HG03378 (cell line): ENCODE measurements around the gene CHP2.
"Not testable (repeated sequence)": the region's sequence is repeated elsewhere in the genome, so short reads cannot be mapped to it uniquely, and the experiment has no call there.

Experiments used
- ATAC-seq: cut with Tn5 transposase; IDR thresholded peaks from one replicate; pipeline ENCODE4 v1.9.1; 2021; ENCODE audit warnings: mild to moderate bottlenecking, moderate library complexity; ENCODE audit not compliant: unreplicated experiment

Gene CHP2

DNA sequence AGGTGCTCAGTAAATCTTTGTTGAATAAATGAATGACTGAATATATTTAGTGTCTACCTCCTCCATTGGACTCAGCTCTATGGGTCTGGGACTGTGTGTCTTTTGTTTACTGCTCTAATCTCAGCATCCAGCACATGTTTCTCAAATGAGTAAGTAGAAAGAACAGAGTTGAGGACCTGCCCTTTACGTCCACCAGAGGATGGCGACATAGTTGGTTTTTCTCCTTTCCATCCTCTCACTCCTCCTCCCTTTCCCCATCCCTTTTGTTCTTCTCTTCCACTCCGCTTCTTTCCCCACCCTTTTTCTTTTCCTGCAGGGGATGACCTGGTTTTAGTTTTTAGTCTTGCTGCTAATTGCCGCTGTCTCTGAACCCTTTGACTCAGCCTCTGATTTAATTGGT, 12.1 kb upstream of the CHP2 start:
- ATAC-seq, result no peak

GRCh38 chr16:23745263-23745662, 9.6 kb upstream of the CHP2 start:
- ATAC-seq, result no peak

DNA sequence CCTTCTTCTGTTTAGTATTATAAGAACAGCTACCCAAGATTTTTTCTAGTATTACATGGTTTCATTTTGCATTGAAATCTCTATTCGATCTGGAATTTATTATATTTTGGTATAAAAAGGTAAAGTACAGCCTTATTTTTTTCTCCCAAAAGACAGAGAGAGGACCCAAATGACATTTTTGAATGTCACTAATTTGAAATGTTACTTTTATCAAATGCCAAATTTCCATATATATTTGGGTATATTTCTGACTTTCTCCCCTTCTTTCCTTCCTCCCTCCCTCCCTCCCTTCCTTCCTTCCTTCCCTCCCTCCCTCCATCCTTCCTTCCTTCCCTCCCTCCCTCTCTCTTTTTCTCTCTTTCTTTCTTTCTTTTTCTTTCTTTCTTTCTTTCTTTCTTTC, 6.2 kb upstream of the CHP2 start:
- no peak for ATAC-seq

DNA sequence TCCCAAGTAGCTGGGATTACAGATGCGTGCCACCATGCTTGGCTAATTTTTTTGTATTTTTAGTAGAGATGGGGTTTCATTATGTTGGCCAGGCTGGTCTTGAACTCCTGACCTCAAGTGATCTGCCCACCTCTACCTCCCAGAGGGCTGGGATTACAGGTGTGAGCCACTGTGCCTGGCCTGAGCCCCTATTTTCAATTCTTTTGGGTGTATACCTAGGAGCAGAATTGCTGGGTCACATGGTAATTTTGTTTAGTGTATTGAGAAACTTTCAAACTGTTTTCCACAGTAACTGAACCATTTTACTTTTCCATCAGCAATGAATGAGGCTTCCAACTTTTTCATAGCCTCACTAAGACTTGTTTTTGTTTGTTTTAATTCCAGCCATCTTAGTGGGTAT, 3.8 kb upstream of the CHP2 start:
- ATAC-seq, result not testable (repeated sequence)

DNA sequence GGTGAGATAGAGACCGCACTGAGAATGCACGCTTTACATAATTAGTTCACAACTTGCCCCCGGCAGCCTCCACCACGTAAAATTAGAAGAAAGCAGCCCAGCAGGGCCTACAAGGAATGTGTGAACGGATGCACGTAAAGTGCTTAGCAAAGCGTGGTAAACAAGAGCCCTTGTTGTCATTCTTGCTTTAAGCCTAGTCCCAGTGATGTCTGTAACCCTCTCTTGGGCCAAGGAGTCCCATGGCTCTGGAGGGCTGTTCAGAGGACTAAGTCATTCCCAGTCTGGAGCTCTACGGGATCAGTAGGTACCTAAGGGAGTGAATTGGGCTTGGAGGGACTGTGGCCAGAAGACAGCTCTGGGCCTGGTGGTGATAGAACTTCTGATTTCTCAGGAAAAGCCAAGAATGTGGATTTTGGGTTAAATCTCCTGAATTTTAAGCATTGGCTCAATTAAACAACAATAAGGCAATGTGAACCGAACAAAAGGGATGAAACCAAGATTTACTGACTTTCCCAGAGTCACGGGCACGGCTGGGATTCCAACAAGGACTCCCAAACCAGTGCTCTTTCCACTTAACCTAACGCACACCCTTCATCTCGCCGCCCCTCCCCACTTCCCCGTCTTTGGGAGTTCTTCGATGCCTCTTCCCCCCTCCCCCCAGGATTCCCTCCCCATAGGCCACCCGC, 775 bp upstream of the CHP2 start:
- no peak for ATAC-seq

DNA sequence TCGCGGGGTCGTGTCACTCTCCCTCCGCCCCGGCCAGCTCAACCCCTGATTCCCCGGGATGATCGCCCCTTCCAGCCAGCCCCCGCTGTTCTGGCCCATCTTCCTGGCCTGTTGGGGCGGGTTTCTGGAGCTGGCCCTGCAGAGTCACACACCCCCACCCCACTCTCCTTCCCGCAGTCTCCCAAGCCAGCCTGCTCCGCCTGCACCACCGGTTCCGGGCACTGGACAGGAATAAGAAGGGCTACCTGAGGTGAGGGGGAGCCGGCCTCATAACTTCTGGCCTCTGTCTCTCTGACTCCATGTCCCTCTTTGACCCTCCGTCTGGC, 621 bp downstream of the CHP2 start:
- ATAC-seq, result no peak

DNA sequence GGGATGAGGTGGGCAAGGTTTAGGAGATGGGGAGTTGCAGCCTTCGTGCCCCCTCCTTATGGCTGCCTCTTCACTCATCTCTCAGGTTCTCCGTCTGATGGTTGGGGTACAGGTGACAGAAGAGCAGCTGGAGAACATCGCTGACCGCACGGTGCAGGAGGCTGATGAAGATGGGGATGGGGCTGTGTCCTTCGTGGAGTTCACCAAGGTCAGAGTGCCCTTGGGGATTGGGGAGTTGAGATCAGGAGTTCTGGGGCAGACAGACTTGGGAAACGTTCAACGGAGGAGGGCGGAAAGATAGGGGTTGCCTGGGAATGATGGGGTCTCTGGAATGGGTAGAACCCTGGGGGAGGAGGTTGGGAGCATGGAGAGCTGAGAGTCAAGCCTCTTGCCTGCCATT, 2.3 kb downstream of the CHP2 start:
- ATAC-seq, result no peak

- no peak for ATAC-seq
These were observed 3.3 kb downstream of the CHP2 start for GRCh38 chr16:23757937-23758619.

GRCh38 chr16:23765933-23766332, 11.1 kb downstream of the CHP2 start:
- no peak for ATAC-seq

GRCh38 chr16:23768581-23768980, 13.8 kb downstream of the CHP2 start:
- ATAC-seq, result no peak

GRCh38 chr16:23771027-23771426, 16.2 kb downstream of the CHP2 start:
- ATAC-seq, result no peak

- no peak for ATAC-seq
These were observed 16.8 kb downstream of the CHP2 start for GRCh38 chr16:23771642-23772041.

DNA sequence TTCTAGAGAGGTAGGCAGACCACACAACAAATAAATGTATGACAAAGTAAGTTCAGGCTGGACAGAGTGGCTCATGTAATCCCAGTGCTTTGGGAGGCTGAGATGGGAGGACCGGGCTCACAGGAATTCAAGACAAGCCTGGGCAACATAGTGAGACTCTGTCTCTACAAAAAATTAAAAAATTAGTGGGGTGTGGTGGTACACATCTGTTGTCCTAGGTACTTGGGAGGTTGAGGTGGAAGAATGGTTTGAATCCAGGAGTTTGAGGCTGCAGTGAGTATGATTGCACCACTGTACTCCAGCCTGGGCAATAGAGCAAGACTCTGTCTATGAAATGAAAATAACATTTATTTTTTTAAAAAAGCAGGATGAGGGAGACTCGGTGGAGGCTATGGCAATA, 18.5 kb downstream of the CHP2 start:
- no peak for ATAC-seq

DNA sequence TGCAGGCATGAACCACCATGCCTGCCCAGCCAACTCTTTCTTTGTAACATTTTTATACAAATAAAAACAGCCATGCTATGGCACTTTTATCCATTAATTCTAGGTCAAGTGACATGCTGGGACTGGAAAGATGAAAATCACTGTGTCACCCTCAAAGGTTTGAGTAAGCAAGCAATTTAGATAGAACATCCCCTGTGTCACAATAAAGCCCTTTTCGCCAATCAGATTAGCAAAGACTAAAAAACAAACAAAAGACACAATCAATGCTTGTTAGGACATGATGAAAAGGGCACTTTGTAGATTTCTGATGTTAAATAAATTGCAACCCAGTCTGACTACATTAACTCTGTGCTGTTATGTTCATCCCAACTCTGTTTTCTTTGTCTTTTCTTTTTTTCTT, 26.4 kb downstream of the CHP2 start:
- ATAC-seq, result no peak

- ATAC-seq, result no peak
These were observed 30.1 kb downstream of the CHP2 start for GRCh38 chr16:23784811-23785447.

DNA sequence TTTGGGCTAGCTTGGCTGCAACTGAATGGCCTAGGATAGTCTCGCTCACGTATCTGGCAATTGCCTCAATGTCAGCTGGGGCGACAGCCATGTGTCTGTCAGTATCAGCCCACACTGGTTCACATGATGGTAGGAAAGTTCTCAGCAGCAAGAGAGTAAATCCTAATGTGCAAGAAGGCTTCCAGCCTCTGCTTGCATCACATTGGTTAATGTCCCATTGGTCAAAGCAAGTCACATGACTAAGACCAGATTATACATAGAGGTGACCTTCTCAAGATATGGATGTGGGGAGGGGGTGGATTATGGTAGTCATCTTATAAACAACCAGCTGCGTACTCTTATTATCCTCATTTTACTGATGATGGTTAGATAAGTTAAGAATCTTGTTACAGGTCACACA, 31.0 kb downstream of the CHP2 start:
- no peak for ATAC-seq

GRCh38 chr16:23786964-23787561, 32.2 kb downstream of the CHP2 start:
- no peak for ATAC-seq

- ATAC-seq, result no peak
These were observed 33.9 kb downstream of the CHP2 start for GRCh38 chr16:23788685-23789084.

DNA sequence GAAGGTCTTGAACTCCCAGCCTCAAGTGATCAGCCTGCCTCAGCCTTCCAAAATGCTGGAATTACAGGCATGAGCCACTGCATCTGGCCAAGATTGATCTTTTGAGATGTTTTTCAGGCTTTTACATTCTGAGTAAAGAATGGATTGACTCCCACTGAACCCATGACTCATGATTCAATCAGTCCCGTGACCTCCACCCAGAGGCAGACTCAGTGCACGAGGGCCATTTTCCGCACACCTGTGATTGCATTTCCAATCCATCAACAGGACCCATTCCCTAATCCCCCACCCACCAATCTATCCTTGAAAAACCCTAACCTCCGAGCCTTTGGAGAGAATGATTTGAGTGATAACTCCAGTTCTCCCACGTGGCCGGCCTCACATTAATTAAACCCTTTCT, 40.6 kb downstream of the CHP2 start:
- no peak for ATAC-seq

- ATAC-seq, result no peak
These were observed 42.1 kb downstream of the CHP2 start for GRCh38 chr16:23796941-23797340.

- ATAC-seq, result no peak
These were observed 46.6 kb downstream of the CHP2 start for GRCh38 chr16:23801378-23801777.

- ATAC-seq, result no peak
These were observed 48.0 kb downstream of the CHP2 start for GRCh38 chr16:23802776-23803175.
